Sigmoid colon (tissue), 7 donors: Measurements from ENCODE around the gene HLA-B. TPM values are rescaled to one million over a fixed set of nuclear protein-coding genes. Genes with fewer than 3 reads are reported as not detected.

Experiments used
- DNase-seq: peaks from one replicate; pipeline ENCODE4 v3.0.0-alpha.2; 2019
- H3K27ac ChIP-seq, 4 donors: fragments of 200-600 bp; sonication (generic); one replicate each; pipeline ENCODE4 v1.5.1; 2016 to 2019; ENCODE audit warnings: mild to moderate bottlenecking in 1 of 4
- H3K27me3 ChIP-seq, 3 donors: fragments of 200-600 bp; sonication (generic); one replicate each; pipeline ENCODE4 v1.5.1; 2019; ENCODE audit warnings: mild to moderate bottlenecking in 1 of 3
- H3K36me3 ChIP-seq, 4 donors: fragments of 200-600 bp; sonication (generic); one replicate each; pipeline ENCODE4 v1.5.1; 2016 to 2019
- H3K4me1 ChIP-seq, 4 donors: fragments of 200-600 bp; sonication (generic); one replicate each; pipeline ENCODE4 v1.5.1; 2017 to 2019
- H3K4me3 ChIP-seq, 4 donors: fragments of 200-600 bp; sonication (generic); one replicate each; pipeline ENCODE4 v1.5.1; 2017 to 2019; ENCODE audit warnings: mild to moderate bottlenecking in 2 of 4, moderate library complexity in 1 of 4
- H3K9me3 ChIP-seq, 4 donors: fragments of 200-600 bp in 3 of 4; sonication (generic) in 3 of 4; one replicate each; pipeline versions ENCODE4 v1.5.1 to v1.6.1; 2013 to 2019
- EP300 ChIP-seq, 4 donors: sonication (generic); formaldehyde crosslinking; IDR thresholded peaks; one replicate each; pipeline ENCODE4 v1.6.1; 2017; ENCODE audit warnings: antibody characterized with exemption in 4 of 4
- POLR2A ChIP-seq, 2 donors: fragments of 450-650 bp; IDR thresholded peaks; one replicate each; pipeline ENCODE4 v1.6.1; 2016; ENCODE audit warnings: antibody characterized with exemption in 2 of 2, mild to moderate bottlenecking in 2 of 2, moderate library complexity in 2 of 2
- POLR2AphosphoS5 ChIP-seq, 4 donors: sonication (generic); formaldehyde crosslinking; IDR thresholded peaks; one replicate each; pipeline ENCODE4 v1.6.1; 2017; ENCODE audit warnings: antibody characterized with exemption in 4 of 4
- WGBS, 2 donors: extraction: QIAGEN DNeasy Blood & Tissue Kit; methylation state at CpG; one replicate each; pipeline ENCODE4 v1.1.7; 2013; 5-methylcytosine and 5-hydroxymethylcytosine counted together
- intact Hi-C: fragments of 100-400 bp; cut with DNase I; formaldehyde crosslinking; loops from one replicate; pipeline ENCODE4 v1.15.1; 2023
- polyA plus RNA-seq, 3 donors: library from polyadenylated mRNA; stranded (reverse); fragments of 200-250 nt; gene quantifications; one replicate each; pipeline ENCODE4 v1.2.3, GENCODE V29; 2013
- total RNA-seq, 4 donors: library from RNA; depleted of rRNA; stranded (reverse); fragments of >200 nt; gene quantifications; one replicate each; pipeline ENCODE4 v1.1.0, GENCODE V29; 2016
- TF ChIP-seq, protein P1 (sequence below), 4 experiments: fragments of 450-650 bp in 3 of 4; fragments of 200-600 bp in 1 of 4; IDR thresholded peaks; one replicate each; pipeline ENCODE4 v1.5.1; 2016 to 2019; ENCODE audit warnings: antibody characterized with exemption in 4 of 4, mild to moderate bottlenecking in 3 of 4, moderate library complexity in 2 of 4
- donor health status: healthy with polysubstance abuse.
- donor health status: Bipolar disorder and iron deficiency.
- donor health status: healthy.

HLA-B gene
- total and polyA plus RNA-seq, 7 donors, result 279 to 3,047 (median 377) TPM

DNA sequence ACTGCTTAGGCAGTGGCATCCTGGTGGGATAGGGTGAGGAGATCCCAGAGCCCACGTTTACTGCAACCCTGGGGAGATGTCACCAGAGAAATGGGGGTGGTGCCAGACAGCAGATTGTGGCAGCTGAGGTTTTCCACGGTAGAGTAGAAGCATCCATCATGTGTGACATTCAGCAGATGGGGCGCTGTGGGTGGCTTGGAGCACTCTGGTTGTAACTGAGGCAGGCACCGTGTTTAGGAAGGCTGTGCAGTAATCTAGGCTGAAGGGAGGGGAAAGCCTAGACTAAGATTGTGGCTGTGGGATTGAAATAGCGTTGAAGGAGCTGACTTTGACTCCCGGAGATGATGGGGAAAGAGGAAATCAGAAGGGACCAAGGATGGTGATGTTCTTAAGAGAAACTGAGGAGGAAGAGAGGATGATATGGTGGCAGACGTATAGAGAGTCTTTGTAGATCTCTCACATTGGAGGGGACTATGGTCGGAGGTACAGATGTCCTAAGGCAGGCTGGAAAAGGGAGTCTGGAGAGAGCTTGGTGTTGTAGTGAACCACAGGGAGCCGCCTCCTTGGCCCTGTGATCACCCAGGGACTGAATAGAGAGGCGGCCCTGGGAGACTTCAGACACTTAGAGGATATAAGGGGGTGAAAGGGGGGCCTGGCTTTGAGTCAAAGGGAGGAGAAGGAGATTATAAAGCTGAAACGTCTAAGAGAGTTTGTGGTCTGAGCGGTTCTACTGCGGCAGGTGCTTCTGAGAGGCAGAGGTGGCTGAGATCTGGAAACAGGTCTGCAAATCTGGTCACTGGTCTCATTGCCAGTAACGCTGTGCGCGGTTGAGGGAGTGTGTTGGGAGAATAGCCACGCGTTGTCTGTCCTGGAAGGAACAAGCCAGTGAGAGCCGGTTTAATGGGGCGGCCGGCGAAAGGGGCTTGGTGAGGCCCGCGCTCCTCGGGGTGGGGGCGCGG, 45.6 kb upstream of the HLA-B start:
- no peaks in the 10 kb centered on the region for H3K36me3 ChIP-seq
- no peaks in the 10 kb centered on the region for H3K9me3 ChIP-seq
- H3K27ac ChIP-seq, result peak overlapping the region; percentile 97 to 100 (median 98)
- peaks cover 0 to 70% (median 56%) of the 10 kb centered on the region in 4 donors for H3K4me1 ChIP-seq
- H3K4me3 ChIP-seq, result peak overlapping the region; percentile 52 to 84 (median 64)
- TF ChIP-seq, protein P1, sequence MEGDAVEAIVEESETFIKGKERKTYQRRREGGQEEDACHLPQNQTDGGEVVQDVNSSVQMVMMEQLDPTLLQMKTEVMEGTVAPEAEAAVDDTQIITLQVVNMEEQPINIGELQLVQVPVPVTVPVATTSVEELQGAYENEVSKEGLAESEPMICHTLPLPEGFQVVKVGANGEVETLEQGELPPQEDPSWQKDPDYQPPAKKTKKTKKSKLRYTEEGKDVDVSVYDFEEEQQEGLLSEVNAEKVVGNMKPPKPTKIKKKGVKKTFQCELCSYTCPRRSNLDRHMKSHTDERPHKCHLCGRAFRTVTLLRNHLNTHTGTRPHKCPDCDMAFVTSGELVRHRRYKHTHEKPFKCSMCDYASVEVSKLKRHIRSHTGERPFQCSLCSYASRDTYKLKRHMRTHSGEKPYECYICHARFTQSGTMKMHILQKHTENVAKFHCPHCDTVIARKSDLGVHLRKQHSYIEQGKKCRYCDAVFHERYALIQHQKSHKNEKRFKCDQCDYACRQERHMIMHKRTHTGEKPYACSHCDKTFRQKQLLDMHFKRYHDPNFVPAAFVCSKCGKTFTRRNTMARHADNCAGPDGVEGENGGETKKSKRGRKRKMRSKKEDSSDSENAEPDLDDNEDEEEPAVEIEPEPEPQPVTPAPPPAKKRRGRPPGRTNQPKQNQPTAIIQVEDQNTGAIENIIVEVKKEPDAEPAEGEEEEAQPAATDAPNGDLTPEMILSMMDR (IDR thresholded peaks at IDR 0.05), result no peak
- TF ChIP-seq POLR2A (IDR thresholded peaks at IDR 0.05) (no peak), POLR2AphosphoS5 (IDR thresholded peaks at IDR 0.05) (no peak), EP300 (IDR thresholded peaks at IDR 0.05) (no peak)
- 3 to 8% methylated on average over 27 of the region's 27 CpGs for WGBS, 2 donors
- peak; percentile 76 for DNase-seq
- intact Hi-C loops, result loop anchor here (5.0 kb wide), 1 partner anchor 145 kb away; the partner anchor contains the start of genes ATP6V1G2 and NFKBIL1
- no peaks in the 10 kb centered on the region for H3K27me3 ChIP-seq

DNA sequence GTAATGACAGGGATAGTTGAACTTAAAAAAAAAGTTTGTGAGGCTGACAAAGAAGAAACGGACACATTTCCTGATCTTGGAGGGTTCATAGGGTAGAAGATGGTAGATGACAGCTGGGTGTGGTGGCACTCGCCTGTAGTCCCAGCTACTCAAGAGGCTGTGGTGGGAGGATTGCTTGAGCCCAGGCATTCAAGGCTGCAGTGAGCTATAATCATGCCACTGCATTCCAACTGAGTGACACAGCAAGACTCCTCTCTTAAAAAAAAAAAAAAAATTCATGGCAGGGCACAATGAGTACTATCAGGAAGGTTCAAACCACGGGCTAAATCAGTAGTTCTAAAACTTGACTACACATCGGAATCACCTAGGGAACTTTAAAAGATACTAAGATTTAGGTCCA, 44.4 kb upstream of the HLA-B start:
- Histone ChIP-seq H3K27me3 (no peaks in the 10 kb centered on the region), H3K36me3 (no peaks in the 10 kb centered on the region), H3K4me1 (peaks cover 0 to 67% (median 53%) of the 10 kb centered on the region in 4 donors), H3K9me3 (no peaks in the 10 kb centered on the region), H3K4me3 (peak overlapping the region; percentile 67 to 84 (median 74)), H3K27ac (peak overlapping the region; percentile 97 to 100 (median 98))
- intact Hi-C loops, result loop anchor here (5.0 kb wide), 1 partner anchor 146 kb away; the partner anchor contains the start of genes ATP6V1G2 and NFKBIL1
- WGBS, 2 donors, result 23 to 34% methylated on average over 4 of the region's 4 CpGs
- peak; percentile 82 for DNase-seq
- TF ChIP-seq EP300 (IDR thresholded peaks at IDR 0.05), result peak in 1 of 4 donors; percentile 13
- TF ChIP-seq, protein P1 (IDR thresholded peaks at IDR 0.05), result no peak
- TF ChIP-seq POLR2AphosphoS5 (IDR thresholded peaks at IDR 0.05), result peak; percentile 44 to 84 (median 78)
- peak in 1 of 2 donors; percentile 59 for TF ChIP-seq POLR2A (IDR thresholded peaks at IDR 0.05)

- H3K27me3 ChIP-seq, result no peaks in the 10 kb centered on the region
- peak; percentile 91 for DNase-seq
- peak; percentile 47 to 85 (median 72) for TF ChIP-seq POLR2AphosphoS5 (IDR thresholded peaks at IDR 0.05)
- TF ChIP-seq EP300 (IDR thresholded peaks at IDR 0.05), result no peak
- TF ChIP-seq POLR2A (IDR thresholded peaks at IDR 0.05), result peak; percentile 23 to 36
- TF ChIP-seq, protein P1 (IDR thresholded peaks at IDR 0.05), result no peak
- peak overlapping the region; percentile 97 to 100 (median 98) for H3K27ac ChIP-seq
- H3K9me3 ChIP-seq, result no peaks in the 10 kb centered on the region
- H3K4me1 ChIP-seq, result peaks cover 0 to 62% (median 47%) of the 10 kb centered on the region in 4 donors
- WGBS, 2 donors, result 1 to 3% methylated on average over 30 of the region's 30 CpGs
- peak overlapping the region; percentile 67 to 84 (median 74) for H3K4me3 ChIP-seq
- intact Hi-C loops, result loop anchor here (5.0 kb wide), 1 partner anchor 147 kb away; the partner anchor contains the start of genes ATP6V1G2 and NFKBIL1
- H3K36me3 ChIP-seq, result no peaks in the 10 kb centered on the region
Measured at GRCh38 chr6:31400467-31401289, 43.7 kb upstream of the HLA-B start.
